ENCODE data around the gene COL23A1. TPM values are rescaled to one million over a fixed set of nuclear protein-coding genes. Genes with fewer than 3 reads are reported as not detected.

Gene COL23A1
- total RNA-seq, 4 donors from 2014 or later: 2.5 to 3.4 (median 3.0) TPM

DNA sequence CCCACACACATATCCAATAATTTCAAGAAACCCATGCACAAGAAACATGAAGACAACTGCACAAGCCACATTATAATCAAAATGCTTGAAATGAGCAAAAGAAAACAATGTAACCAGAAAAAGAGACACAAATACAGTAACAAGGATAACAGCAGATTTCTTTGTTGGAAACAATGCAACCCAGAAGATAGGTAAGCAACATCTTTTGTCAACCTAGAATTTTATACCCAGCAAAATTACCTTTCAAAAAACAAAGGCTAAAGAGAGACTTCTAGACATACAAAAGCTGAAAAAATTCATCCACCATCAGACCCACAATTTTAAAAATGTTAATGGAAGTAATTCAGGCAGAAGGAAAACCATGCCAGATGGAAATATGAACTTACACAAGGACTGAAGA is 5.0 kb upstream of the COL23A1 start:
- no peak overlapping the region for H3K4me3 ChIP-seq (ENCODE audit: low read depth, poor library complexity, severe bottlenecking)
- no peak for TF ChIP-seq POLR2A (IDR thresholded peaks at IDR 0.05)
- TF ChIP-seq, protein P1, sequence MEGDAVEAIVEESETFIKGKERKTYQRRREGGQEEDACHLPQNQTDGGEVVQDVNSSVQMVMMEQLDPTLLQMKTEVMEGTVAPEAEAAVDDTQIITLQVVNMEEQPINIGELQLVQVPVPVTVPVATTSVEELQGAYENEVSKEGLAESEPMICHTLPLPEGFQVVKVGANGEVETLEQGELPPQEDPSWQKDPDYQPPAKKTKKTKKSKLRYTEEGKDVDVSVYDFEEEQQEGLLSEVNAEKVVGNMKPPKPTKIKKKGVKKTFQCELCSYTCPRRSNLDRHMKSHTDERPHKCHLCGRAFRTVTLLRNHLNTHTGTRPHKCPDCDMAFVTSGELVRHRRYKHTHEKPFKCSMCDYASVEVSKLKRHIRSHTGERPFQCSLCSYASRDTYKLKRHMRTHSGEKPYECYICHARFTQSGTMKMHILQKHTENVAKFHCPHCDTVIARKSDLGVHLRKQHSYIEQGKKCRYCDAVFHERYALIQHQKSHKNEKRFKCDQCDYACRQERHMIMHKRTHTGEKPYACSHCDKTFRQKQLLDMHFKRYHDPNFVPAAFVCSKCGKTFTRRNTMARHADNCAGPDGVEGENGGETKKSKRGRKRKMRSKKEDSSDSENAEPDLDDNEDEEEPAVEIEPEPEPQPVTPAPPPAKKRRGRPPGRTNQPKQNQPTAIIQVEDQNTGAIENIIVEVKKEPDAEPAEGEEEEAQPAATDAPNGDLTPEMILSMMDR (IDR thresholded peaks at IDR 0.05): no peak
- intact Hi-C loops (cut with DNase I; ENCODE audit: low total_unique reads): no loop called here
- DNase-seq (ENCODE audit: low spot score in 2 of 2): no peak

DNA sequence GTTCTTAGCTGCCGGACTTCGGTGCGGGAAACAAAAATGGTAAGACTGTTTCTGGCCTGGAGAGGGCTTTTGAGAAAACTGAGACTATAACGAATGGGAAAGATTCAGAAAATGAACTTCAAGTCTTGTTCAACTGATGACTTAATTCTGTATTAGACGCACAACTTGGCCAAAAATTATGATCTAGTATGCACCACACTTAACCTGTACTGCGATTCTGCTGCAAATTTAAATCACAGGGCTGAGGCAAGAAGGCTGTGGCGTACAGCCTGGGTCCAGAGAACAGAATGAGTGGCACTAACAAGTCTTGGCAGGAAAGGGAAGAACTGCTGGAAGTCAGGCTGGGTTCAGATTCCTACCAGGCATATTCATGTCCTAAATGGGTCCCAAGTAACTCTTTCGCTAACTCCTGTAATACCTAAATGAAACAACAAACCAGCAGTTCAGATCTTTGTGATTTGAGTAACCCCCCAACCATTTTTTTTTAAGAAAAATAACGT is 781 bp upstream of the COL23A1 start:
- no peak for DNase-seq (ENCODE audit: low spot score in 2 of 2)
- no peak overlapping the region for H3K4me3 ChIP-seq (ENCODE audit: low read depth, poor library complexity, severe bottlenecking)
- intact Hi-C loops (cut with DNase I; ENCODE audit: low total_unique reads): loop anchor here (5.0 kb wide), 1 partner anchor 309 kb away; no protein-coding TSS in a partner anchor

DNA sequence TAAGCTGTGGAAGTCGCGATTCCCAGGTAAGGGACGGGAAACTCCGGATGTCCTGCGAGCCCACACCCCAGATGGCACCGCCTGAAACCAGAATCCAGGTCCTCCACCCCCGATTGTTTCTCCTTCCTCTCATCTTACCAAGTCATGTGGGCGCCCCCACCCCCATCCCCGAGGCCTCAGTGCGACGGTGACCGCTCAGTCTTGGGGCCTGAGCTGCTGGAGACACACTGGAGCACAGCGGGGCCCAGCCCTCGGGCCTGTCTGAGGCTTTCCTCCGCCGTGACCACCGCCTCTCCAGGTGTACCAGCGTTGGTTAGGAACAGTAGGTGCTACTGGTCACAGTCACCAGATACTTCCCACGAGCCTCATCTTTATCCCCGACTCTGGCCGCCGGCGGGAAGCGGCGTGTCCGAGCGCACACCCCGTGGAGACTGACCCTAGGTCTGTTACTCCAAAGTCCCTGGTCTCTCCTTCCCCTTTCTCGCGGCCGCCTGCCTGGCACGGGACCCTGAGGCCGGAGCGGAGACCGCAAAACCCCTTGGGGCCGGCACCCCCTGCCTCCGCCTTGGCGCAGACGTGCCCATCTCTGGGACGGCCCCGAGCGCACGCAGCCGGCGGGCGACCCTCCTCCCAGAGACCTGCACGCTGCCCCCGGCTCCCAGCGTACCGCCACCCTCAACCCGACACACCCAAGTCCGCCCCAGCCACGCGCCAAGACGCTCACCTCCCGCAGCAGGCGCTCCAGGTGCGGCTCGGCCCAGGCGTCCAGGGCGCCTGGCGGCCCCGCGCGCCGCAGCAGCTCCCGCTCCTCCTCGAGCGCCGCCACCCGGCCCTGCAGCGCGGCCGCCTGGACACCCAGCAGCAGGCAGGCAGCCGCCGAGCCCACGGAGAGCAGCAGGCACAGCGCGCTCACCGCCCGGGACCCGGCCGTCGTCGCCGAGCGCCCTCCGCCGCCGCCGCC is 733 bp downstream of the COL23A1 start:
- H3K4me3 ChIP-seq (ENCODE audit: low read depth, poor library complexity, severe bottlenecking): peak overlapping the region; percentile 20
- no peak for TF ChIP-seq POLR2A (IDR thresholded peaks at IDR 0.05)
- TF ChIP-seq, protein P1 (IDR thresholded peaks at IDR 0.05): no peak
- WGBS, 2 donors: 15 to 30% methylated on average over 34 to 69 of the region's 91 CpGs
- DNase-seq (ENCODE audit: low spot score in 2 of 2): no peak
- intact Hi-C loops (cut with DNase I; ENCODE audit: low total_unique reads): loop anchor here (5.0 kb wide), 1 partner anchor 307 kb away; no protein-coding TSS in a partner anchor

More for the DNA sequence above, 781 bp upstream of the COL23A1 start:
- TF ChIP-seq, protein P1 (IDR thresholded peaks at IDR 0.05): no peak
- TF ChIP-seq POLR2A (IDR thresholded peaks at IDR 0.05): no peak
- 19 to 21% methylated on average over 9 of the region's 9 CpGs for WGBS, 2 donors

DNA sequence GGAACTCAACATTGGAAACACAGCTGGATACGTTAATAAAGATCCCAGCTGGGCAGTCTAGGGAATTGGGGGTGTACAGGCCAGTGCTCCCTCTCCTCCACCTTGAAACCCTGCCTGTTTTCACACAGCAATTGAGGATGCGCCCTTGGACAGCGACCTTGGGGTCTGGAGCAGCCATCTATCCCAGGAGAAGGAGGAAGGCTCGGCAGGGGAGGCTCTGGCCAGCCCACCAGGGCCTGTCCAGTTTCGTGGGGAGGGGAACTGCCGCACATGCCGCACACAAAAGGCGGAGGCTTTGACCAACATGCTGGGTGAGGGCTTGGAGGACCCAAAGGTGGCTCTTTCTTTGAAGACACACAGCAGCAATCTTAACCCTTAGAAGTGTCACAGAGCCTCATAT is 1.4 kb downstream of the COL23A1 start:
- 75 to 90% methylated on average over 8 of the region's 8 CpGs for WGBS, 2 donors
- DNase-seq (ENCODE audit: low spot score in 2 of 2): no peak
- TF ChIP-seq, protein P1 (IDR thresholded peaks at IDR 0.05): no peak
- TF ChIP-seq POLR2A (IDR thresholded peaks at IDR 0.05): no peak
- no peak overlapping the region for H3K4me3 ChIP-seq (ENCODE audit: low read depth, poor library complexity, severe bottlenecking)
- intact Hi-C loops (cut with DNase I; ENCODE audit: low total_unique reads): no loop called here

DNA sequence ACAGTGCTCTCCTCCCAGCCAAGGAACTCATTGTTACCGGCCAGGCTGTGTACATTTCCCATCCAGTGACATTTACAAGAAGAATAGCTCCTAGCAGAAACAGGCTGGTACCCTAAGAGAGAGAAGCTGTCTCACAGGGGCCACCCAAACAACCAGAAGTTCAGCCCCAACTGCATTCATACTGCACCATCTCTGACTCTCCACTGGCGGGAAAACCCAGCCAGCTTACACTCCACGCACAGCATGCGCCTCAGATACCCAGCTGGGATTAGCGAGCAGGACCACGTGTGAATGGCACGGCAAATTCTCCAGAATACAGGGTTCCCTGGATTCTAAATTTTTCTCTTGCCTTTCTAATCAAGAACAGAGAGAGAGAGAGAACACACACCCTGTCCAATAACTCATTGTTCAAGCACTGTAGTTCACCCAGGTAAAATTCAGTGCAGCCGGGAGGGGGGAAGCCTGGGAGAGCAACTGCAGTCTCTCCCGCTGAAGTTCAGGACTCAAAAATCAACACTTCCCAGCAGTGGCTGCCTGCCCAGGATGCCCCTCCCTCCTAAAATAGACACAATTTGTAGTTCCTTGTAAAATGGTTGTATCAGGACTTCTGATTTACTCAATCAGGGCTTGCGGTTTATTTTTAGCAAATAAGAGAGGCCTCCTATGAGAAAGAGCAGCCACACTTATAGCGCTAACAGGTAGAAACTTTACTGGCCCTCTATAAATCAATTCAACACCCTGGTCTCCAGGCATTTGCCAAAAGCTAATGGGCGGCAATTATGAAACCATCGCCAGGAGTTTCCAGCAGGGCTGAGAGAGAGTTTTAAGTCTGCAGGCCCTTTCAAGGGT is 2.2 kb downstream of the COL23A1 start:
- WGBS, 2 donors: 49 to 63% methylated on average over 13 of the region's 13 CpGs
- no peak overlapping the region for H3K4me3 ChIP-seq (ENCODE audit: low read depth, poor library complexity, severe bottlenecking)
- TF ChIP-seq POLR2A (IDR thresholded peaks at IDR 0.05): no peak
- TF ChIP-seq, protein P1 (IDR thresholded peaks at IDR 0.05): no peak
- DNase-seq (ENCODE audit: low spot score in 2 of 2): no peak
- intact Hi-C loops (cut with DNase I; ENCODE audit: low total_unique reads): no loop called here

Data from lower leg skin (tissue), 4 donors.